ENCODE data around the gene TRAPPC6A.
A peak's percentile ranks its signal among the peaks of the same experiment; 100 is the strongest.

The TRAPPC6A gene

DNA sequence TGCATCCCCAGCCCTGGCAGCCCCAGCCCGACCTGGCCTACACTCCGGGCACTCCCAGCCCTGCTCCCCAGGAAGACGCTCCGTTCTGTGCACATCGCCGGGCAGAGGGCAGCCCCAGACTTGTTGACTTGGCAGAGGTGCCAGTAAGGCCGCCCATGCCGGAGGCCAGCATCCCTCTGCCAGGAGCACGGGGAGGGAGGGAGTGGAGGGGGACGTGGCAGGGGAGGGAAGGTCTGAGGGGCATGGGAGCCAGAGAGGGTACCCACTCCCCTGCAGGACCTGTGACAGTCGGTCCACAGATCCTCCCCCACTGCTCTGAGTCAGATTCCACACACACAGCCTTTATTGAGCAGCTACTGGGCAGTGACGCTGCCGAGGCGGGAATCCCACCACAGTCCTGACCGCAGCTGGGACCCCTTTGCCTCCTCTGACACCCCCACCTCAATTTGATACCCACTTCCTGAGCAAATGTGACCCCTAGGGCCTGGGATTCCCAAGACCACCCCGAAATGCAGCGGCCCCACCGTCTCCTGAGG is 15.4 kb downstream of the TRAPPC6A start:
- H3K27ac ChIP-seq (ENCODE audit: low read depth, low read length, severe bottlenecking) = no peak overlapping the region
- WGBS, 2 experiments (ENCODE audit: insufficient coverage in 2 of 2) = 94 to 96% methylated on average over 7 to 17 of the region's 18 CpGs
- no peaks in the 10 kb centered on the region for H3K36me3 ChIP-seq (ENCODE audit: control insufficient read depth, insufficient read depth, low read length)
- peaks cover 17% of the 10 kb centered on the region for H3K4me1 ChIP-seq (ENCODE audit: control insufficient read depth, insufficient read depth, low read length, poor library complexity, severe bottlenecking)
- H3K9me3 ChIP-seq (ENCODE audit: control insufficient read depth, low read length) = no peaks in the 10 kb centered on the region
- no peak overlapping the region for H3K4me3 ChIP-seq (ENCODE audit: extremely low read depth, insufficient read depth, low read length, poor library complexity, severe bottlenecking)

DNA sequence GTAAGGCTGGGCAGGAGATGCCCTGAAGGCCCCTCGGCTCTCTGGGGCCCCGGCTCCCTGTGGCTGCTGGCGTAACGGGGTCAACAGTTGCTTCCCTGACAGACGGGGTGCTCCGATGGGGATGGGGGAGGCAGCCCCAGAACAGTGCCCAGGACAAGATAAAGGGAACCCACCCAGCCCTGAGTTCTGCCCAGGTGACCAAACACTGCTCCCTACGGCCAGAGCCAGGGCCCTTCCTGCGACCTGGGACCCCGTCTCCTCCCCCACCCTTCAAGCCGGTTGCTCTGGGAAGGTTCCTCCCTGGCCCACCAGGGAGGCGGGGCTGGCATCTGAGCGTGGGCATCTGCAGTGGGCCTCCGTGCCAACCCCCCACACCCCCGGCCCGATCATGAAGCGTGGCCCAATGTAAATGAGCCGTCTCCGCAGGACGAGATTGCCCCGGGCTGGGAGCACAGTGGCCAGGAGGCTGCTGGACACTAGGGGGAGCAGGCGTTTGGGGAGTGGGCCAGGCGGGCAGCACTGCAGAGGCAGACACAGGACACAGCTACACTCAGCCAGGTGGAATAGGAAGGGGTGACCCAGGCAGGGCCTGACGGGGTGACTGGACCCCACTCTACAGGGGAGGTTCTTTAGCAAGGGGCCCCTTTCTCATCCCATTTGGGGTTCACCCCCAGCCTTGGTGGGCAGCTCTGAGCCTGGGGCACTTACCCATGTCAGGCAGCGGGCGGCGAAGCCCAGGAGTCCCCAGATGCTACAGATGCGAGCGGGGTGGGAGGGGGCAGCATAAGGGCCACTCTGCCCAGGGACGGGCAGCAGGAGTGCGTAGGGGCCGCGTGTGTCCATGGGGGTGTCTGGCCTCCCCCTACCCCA is 16.1 kb downstream of the TRAPPC6A start:
- 44 to 57% methylated on average over 20 to 25 of the region's 32 CpGs for WGBS, 2 experiments (ENCODE audit: insufficient coverage in 2 of 2)
- no peak overlapping the region for H3K4me3 ChIP-seq (ENCODE audit: extremely low read depth, insufficient read depth, low read length, poor library complexity, severe bottlenecking)
- H3K9me3 ChIP-seq (ENCODE audit: control insufficient read depth, low read length) = no peaks in the 10 kb centered on the region
- no peak overlapping the region for H3K27ac ChIP-seq (ENCODE audit: low read depth, low read length, severe bottlenecking)
- H3K4me1 ChIP-seq (ENCODE audit: control insufficient read depth, insufficient read depth, low read length, poor library complexity, severe bottlenecking) = peaks cover 17% of the 10 kb centered on the region
- H3K36me3 ChIP-seq (ENCODE audit: control insufficient read depth, insufficient read depth, low read length) = no peaks in the 10 kb centered on the region

DNA sequence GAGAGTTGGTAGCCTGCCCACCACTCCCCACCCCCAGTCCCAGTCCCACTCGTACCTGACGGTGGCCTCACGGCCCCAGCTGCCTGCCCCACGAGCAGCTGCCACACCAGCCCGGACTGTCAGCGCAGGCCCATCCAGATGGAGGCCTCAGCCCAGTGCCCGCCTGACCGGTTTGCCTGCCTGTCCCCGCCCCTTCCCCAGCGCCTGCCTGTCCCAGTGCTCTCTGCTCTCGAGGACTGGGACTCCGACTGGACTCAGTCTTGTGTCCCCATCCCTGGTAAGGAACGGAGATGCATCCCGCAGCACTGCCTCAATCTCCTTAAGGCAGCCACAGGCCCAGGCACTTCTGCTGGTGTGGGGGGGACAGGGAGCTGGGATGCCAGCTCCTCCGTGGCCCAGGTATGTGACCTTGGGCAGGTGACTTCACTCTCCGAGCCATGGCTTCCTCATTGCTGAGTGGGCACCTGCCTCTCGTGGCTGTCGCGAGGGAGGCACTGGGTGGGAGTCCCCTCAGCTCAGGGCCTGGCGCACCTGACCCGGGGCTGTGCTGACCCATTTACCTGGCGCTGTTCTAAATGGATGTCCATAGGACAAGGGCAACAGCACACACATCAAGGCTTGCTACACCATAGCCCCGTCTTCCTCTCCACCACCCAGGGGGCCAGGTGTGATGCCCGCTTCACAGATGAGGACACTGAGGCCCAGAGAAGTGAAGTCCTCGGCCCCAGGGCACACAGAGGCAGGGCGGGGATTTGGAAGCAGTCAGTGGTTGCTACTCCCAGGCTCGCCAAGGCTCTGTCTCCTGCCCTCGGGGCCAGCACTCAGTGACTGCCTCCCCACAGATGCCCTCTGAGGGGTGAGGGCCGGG is 16.9 kb downstream of the TRAPPC6A start, which contains the start of gene NKPD1:
Gene NKPD1, minus strand, starts transcription at position 113 of the 868 bp plus-strand sequence. CDS start 832 bp downstream, outside the sequence.
- Histone ChIP-seq H3K9me3 (ENCODE audit: control insufficient read depth, low read length) (no peaks in the 10 kb centered on the region), H3K27ac (ENCODE audit: low read depth, low read length, severe bottlenecking) (no peak within 1 kb of the TSS), H3K4me1 (ENCODE audit: control insufficient read depth, insufficient read depth, low read length, poor library complexity, severe bottlenecking) (peaks cover 15% of the 10 kb centered on the region), H3K4me3 (ENCODE audit: extremely low read depth, insufficient read depth, low read length, poor library complexity, severe bottlenecking) (no peak within 1 kb of the TSS), H3K36me3 (ENCODE audit: control insufficient read depth, insufficient read depth, low read length) (no peaks in the 10 kb centered on the region)
- 77 to 84% methylated on average over 18 to 29 of the region's 29 CpGs for WGBS, 2 experiments (ENCODE audit: insufficient coverage in 2 of 2)

DNA sequence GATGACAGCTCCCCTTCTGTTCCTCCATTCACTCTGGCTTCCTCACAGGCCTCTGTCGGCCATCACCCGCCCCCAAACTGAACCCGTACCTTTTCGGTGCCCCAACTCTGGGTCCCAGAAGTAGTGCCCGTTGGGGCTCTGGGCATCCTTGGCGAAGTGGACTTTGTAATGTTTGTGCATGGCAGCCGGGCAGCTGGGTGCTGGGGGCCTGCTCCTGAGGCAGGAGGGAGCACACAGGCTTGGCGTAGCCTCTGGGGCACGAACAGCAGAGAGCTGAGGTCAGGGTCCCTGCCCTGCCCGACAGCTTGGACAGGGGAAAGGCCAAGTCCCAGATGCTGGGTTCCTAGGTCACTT is 18.1 kb downstream of the TRAPPC6A start:
- no peaks in the 10 kb centered on the region for H3K9me3 ChIP-seq (ENCODE audit: control insufficient read depth, low read length)
- H3K4me3 ChIP-seq (ENCODE audit: extremely low read depth, insufficient read depth, low read length, poor library complexity, severe bottlenecking) = no peak overlapping the region
- no peaks in the 10 kb centered on the region for H3K36me3 ChIP-seq (ENCODE audit: control insufficient read depth, insufficient read depth, low read length)
- no peak overlapping the region for H3K27ac ChIP-seq (ENCODE audit: low read depth, low read length, severe bottlenecking)
- H3K4me1 ChIP-seq (ENCODE audit: control insufficient read depth, insufficient read depth, low read length, poor library complexity, severe bottlenecking) = peaks cover 15% of the 10 kb centered on the region
- 88 to 94% methylated on average over 9 to 10 of the region's 10 CpGs for WGBS, 2 experiments (ENCODE audit: insufficient coverage in 2 of 2)

DNA sequence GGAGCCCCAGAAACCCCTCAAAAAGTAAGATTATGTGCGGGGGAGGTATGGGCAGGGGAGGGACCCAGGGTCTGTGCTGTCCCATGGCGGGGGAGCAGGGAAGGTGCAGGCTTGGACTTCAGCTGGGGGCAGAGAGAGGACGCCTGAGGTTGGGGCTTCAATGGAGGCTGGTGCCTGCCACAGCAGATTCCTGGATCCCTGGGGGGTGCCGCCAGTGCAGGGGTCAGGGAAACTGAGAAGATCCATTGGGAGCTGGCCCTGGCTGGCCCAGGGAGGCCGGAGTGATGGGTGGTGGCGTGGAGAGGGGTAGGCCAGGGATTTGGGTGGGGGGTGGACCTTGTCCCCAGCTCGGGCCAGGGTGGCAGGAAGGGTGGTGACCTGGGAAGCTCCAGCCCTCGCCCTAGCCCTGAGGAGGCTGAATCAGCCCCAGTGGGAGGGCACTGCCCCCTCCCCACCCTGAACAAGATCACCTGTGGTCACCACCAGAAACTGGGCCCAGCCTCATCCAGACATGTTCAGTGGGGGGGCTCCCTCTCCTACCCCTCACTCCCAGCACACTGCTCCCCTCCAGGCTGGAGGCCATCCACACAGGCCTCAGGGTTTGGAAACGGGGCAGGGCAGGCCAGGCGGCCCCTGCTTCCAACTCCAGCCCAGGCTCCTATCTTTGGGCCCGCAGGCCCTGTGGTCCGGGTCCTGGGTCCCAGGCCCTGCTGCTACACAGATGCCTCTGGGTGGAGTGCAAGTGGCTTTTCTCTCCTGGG is 18.6 kb downstream of the TRAPPC6A start:
- H3K4me1 ChIP-seq (ENCODE audit: control insufficient read depth, insufficient read depth, low read length, poor library complexity, severe bottlenecking) = peaks cover 11% of the 10 kb centered on the region
- H3K36me3 ChIP-seq (ENCODE audit: control insufficient read depth, insufficient read depth, low read length) = no peaks in the 10 kb centered on the region
- no peaks in the 10 kb centered on the region for H3K9me3 ChIP-seq (ENCODE audit: control insufficient read depth, low read length)
- H3K4me3 ChIP-seq (ENCODE audit: extremely low read depth, insufficient read depth, low read length, poor library complexity, severe bottlenecking) = no peak overlapping the region
- no peak overlapping the region for H3K27ac ChIP-seq (ENCODE audit: low read depth, low read length, severe bottlenecking)
- 85 to 89% methylated on average over 7 to 9 of the region's 12 CpGs for WGBS, 2 experiments (ENCODE audit: insufficient coverage in 2 of 2)

DNA sequence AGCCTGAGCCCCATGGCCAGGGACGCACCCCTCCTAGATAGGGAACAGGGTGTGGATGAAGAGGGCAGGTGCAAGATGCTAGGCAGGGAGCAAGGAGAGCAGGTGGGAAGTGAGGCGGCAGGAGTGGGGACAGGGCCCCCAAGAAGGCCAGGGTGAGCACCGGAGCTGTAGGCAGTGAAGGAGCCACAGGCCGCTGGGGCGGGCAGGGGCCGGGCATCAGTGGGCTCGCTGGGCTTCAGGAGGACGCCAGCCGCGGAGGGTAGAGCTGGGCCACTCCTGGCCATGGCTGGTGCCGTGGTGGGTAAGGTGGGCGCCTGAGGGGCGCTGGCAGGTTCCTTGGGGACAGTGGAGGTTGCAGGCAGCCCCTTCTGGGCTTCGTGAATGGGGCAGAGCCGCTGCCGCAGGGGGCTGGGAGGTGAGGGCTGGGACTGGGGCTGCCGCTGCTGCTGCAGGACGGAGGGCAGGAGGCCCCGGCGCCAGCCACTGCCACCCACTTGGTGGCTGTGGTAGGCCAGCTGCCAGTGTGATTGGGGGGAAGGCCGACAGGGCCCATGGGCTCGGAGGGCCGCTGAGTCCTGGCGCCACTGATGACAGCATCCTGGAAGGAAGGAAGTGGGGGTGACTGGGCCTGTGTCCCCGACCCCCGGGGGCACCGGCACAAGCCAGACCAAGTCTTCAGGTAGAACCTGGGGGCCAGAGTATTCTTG is 19.4 kb downstream of the TRAPPC6A start:
- H3K4me1 ChIP-seq (ENCODE audit: control insufficient read depth, insufficient read depth, low read length, poor library complexity, severe bottlenecking) = peaks cover 7% of the 10 kb centered on the region
- WGBS, 2 experiments (ENCODE audit: insufficient coverage in 2 of 2) = 92 to 96% methylated on average over 22 to 26 of the region's 27 CpGs
- no peak overlapping the region for H3K4me3 ChIP-seq (ENCODE audit: extremely low read depth, insufficient read depth, low read length, poor library complexity, severe bottlenecking)
- H3K27ac ChIP-seq (ENCODE audit: low read depth, low read length, severe bottlenecking) = no peak overlapping the region
- H3K9me3 ChIP-seq (ENCODE audit: control insufficient read depth, low read length) = no peaks in the 10 kb centered on the region
- no peaks in the 10 kb centered on the region for H3K36me3 ChIP-seq (ENCODE audit: control insufficient read depth, insufficient read depth, low read length)

DNA sequence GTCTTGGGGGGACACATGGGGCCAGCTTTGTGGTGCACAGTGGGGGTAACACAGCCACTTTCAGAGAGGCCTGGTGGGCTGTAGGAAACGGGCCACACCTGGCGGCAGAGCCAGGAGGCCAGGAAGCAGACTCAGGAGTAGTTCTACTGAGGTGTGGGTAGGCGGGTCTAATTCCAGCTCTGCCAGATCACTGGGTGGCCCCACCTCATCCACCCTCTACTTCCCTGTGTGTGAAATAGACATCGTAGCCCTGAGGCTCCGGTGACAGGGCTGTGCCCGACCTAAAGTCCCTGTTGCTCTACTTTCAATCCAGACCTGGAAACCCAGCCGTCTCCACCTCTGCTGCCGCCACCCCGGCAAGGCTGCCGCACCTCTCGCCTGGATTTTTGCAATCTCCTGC is 21.3 kb downstream of the TRAPPC6A start:
- H3K27ac ChIP-seq (ENCODE audit: low read depth, low read length, severe bottlenecking) = no peak overlapping the region
- H3K9me3 ChIP-seq (ENCODE audit: control insufficient read depth, low read length) = no peaks in the 10 kb centered on the region
- H3K36me3 ChIP-seq (ENCODE audit: control insufficient read depth, insufficient read depth, low read length) = no peaks in the 10 kb centered on the region
- no peak overlapping the region for H3K4me3 ChIP-seq (ENCODE audit: extremely low read depth, insufficient read depth, low read length, poor library complexity, severe bottlenecking)
- WGBS, 2 experiments (ENCODE audit: insufficient coverage in 2 of 2) = 89 to 93% methylated on average over 10 of the region's 11 CpGs
- peaks cover 13% of the 10 kb centered on the region for H3K4me1 ChIP-seq (ENCODE audit: control insufficient read depth, insufficient read depth, low read length, poor library complexity, severe bottlenecking)

DNA sequence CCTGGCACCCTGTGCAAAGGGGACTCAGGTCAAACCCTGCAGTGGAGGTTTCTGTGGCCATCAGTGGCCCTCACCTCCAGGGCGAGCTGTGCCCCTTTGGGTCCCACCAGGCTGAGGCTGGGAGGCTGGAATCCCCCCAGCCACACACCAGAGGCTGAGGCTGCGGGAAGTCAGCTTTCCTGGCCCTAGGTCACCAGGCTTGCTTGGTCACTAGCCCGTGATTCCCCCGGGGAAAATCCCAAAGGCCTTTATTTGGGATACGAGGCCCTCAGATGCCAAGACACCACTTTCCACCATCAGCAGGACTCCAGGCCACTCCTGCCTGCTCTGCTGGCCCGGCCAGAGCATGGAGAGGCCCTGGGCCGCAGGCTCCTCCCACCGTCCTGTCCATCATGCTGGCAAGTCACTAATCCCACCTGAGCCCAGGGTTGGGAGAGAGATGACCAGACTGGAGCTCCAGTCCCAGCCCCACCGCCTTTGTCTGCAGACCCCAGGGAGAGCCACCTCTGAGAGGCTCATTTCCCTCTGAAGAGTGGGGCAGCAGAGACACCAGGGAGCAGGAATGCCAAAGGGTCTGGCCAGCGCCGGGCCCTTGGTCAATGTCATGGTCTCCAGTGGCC is 21.9 kb downstream of the TRAPPC6A start:
- no peak overlapping the region for H3K27ac ChIP-seq (ENCODE audit: low read depth, low read length, severe bottlenecking)
- peaks cover 13% of the 10 kb centered on the region for H3K4me1 ChIP-seq (ENCODE audit: control insufficient read depth, insufficient read depth, low read length, poor library complexity, severe bottlenecking)
- no peaks in the 10 kb centered on the region for H3K9me3 ChIP-seq (ENCODE audit: control insufficient read depth, low read length)
- H3K36me3 ChIP-seq (ENCODE audit: control insufficient read depth, insufficient read depth, low read length) = no peaks in the 10 kb centered on the region
- 85 to 86% methylated on average over 9 to 11 of the region's 11 CpGs for whole genome bisulfite sequencing, 2 experiments (ENCODE audit: insufficient coverage in 2 of 2)
- H3K4me3 ChIP-seq (ENCODE audit: extremely low read depth, insufficient read depth, low read length, poor library complexity, severe bottlenecking) = no peak overlapping the region

DNA sequence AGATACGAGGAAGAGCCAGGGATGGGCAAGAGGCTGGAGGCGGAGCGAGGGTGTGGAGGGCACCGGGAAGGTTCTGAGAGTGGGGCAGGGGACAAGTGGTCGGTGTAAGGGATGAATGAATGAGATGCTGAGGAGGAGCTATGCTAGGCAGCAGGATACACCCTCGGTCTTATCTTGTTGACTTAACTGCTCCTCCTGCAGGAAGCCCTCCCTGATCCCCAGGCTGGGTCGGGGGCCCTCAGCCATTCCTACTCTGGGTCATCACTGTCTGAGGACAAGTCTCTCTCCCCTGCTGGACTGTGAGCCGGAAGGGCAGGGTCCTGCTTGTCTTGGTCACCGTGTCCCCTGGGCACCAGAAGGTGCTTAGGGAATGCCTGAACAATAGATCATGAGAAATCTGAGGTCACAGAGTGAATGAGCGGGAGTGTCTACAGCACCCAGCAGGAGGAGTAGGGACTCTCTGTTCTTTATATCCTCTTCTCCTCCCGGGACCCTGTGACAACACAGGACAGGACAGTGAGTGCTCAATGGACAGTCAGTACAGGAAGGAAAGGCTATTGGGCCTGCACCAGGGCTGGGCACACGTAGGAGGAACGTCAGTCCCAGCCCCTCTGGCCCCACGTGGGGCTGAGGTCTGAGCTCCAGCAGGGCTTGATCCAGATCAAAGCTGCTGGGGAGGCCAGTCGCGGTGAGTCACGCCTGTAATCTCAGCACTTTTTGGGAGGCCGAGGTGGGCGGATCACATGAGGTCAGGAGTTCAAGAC is 23.8 kb downstream of the TRAPPC6A start:
- 41% methylated on average over 15 to 18 of the region's 19 CpGs for WGBS, 2 experiments (ENCODE audit: insufficient coverage in 2 of 2)
- Histone ChIP-seq H3K36me3 (ENCODE audit: control insufficient read depth, insufficient read depth, low read length) (peaks cover 2% of the 10 kb centered on the region), H3K4me1 (ENCODE audit: control insufficient read depth, insufficient read depth, low read length, poor library complexity, severe bottlenecking) (peaks cover 13% of the 10 kb centered on the region), H3K27ac (ENCODE audit: low read depth, low read length, severe bottlenecking) (peak overlapping the region; percentile 67), H3K4me3 (ENCODE audit: extremely low read depth, insufficient read depth, low read length, poor library complexity, severe bottlenecking) (peak overlapping the region; percentile 6), H3K9me3 (ENCODE audit: control insufficient read depth, low read length) (no peaks in the 10 kb centered on the region)
